K562 (cell line): ENCODE measurements around the gene TPK1. TPM values are rescaled to one million over a fixed set of nuclear protein-coding genes. Genes with fewer than 3 reads are reported as not detected.

Experiments
- ASH1L ChIP-seq: fragments of 450-650 bp; IDR thresholded peaks from 2 replicates; pipeline ENCODE4 v1.6.1; 2018; ENCODE audit warnings: borderline replicate concordance, mild to moderate bottlenecking, low read depth; ENCODE audit not compliant: partially characterized antibody
- CAMTA2 ChIP-seq: fragments of 250-450 bp; sonication (Bioruptor Pico); conservative IDR thresholded peaks from 2 replicates; pipeline ENCODE4 v1.5.1; 2022
- ETS2 ChIP-seq: IDR thresholded peaks from 2 replicates; pipeline ENCODE4 v1.6.1; 2016; ENCODE audit warnings: borderline replicate concordance, missing genetic modification characterization, mild to moderate bottlenecking, moderate library complexity, missing compliant biosample characterization; ENCODE audit not compliant: poor library complexity, severe bottlenecking
- FOXK1 ChIP-seq: sonication (generic); formaldehyde crosslinking; IDR thresholded peaks from 2 replicates; pipeline ENCODE4 v1.8.0; 2022; ENCODE audit warnings: missing genetic modification reagents, mild to moderate bottlenecking, borderline replicate concordance
- MYBL2 ChIP-seq, 2 experiments: fragments of 450-650 bp in 1 of 2; sonication (generic) in 1 of 2; formaldehyde crosslinking in 1 of 2; IDR thresholded peaks; 2 replicates each; pipeline versions ENCODE4 v1.6.1 to v1.8.1; 2017 to 2022; ENCODE audit warnings: borderline replicate concordance in 1 of 2, inconsistent platforms in 1 of 2, low read depth in 1 of 2, mild to moderate bottlenecking in 1 of 2, missing genetic modification reagents in 1 of 2, moderate library complexity in 1 of 2
- MYNN ChIP-seq, 2 experiments: sonication (generic); formaldehyde crosslinking in 1 of 2; IDR thresholded peaks; 2 replicates each; pipeline versions ENCODE4 v1.5.0 to v1.6.1; 2016 to 2020; ENCODE audit warnings: antibody characterized with exemption in 1 of 2, missing genetic modification reagents in 1 of 2
- NELFE ChIP-seq: IDR thresholded peaks from 2 replicates; pipeline ENCODE4 v1.6.1; 2011; ENCODE audit warnings: mild to moderate bottlenecking; ENCODE audit not compliant: insufficient read depth, insufficient read length
- RBFOX2 ChIP-seq: fragments of 200-400 bp; formaldehyde crosslinking; IDR thresholded peaks from 2 replicates; pipeline ENCODE4 v1.6.1; 2017; ENCODE audit warnings: low read depth, mild to moderate bottlenecking, low read length, moderate library complexity
- ZBTB12 ChIP-seq: fragments of 250-450 bp; sonication (Bioruptor Pico); IDR thresholded peaks from 2 replicates; pipeline ENCODE4 v1.4.0; 2020
- ZFPM2 ChIP-seq: fragments of 250-450 bp; sonication (Bioruptor Pico); IDR thresholded peaks from 2 replicates; pipeline ENCODE4 v1.5.1; 2022; ENCODE audit warnings: mild to moderate bottlenecking
- ZNF124 ChIP-seq: sonication (generic); formaldehyde crosslinking; IDR thresholded peaks from 2 replicates; pipeline ENCODE4 v1.8.1; 2022; ENCODE audit warnings: missing genetic modification reagents
- ZNF140 ChIP-seq: fragments of 250-450 bp; sonication (Bioruptor Pico); IDR thresholded peaks from 2 replicates; pipeline ENCODE4 v1.8.0; 2021; ENCODE audit warnings: moderate library complexity, mild to moderate bottlenecking, inconsistent platforms
- polyA plus RNA-seq, 8 experiments: library from polyadenylated mRNA; depleted of rRNA in 4 of 8; stranded (reverse) in 5 of 8; unstranded in 3 of 8; fragments of >200 nt; fragmentation: Nextera tagmentation in 2 of 8; fragmentation: Illumina TruSeq in 1 of 8; extraction: Ambion mirVana in 2 of 8; extraction: Trizol in 1 of 8; gene quantifications; 2 replicates each; pipeline versions ENCODE4 v1.2.1 to v1.2.3, GENCODE V29; 2011 to 2014; ENCODE audit warnings: inconsistent platforms in 1 of 8, missing spikeins in 1 of 8
- total RNA-seq, 7 experiments: library from RNA; depleted of rRNA in 6 of 7; stranded (reverse); fragments of >200 nt in 6 of 7; fragmentation: Illumina TruSeq in 2 of 7; extraction: Trizol in 2 of 7; gene quantifications; 2 replicates each; pipeline versions ENCODE4 v1.2.1 to v1.2.3, GENCODE V29; 2011 to 2021; ENCODE audit warnings: low replicate concordance in 1 of 7
- TF ChIP-seq, protein P1 (sequence below): fragments of 450-650 bp; IDR thresholded peaks from 2 replicates; pipeline ENCODE4 v1.6.1; 2016; ENCODE audit warnings: low read depth
- TF ChIP-seq, protein P2 (sequence below): fragments of 450-650 bp; IDR thresholded peaks from 2 replicates; pipeline ENCODE4 v1.7.1; 2018; ENCODE audit warnings: mild to moderate bottlenecking, low read depth; ENCODE audit not compliant: partially characterized antibody

Gene TPK1
- total and polyA plus RNA-seq, 9 of the 15 experiments (the other 6 are each of a cell fraction or from before 2014, with no cell fraction given), result 5.1 to 16.2 (median 9.2) TPM

GRCh38 chr7:144835652-144836544, at the start of gene TPK1 (continued):
- TF ChIP-seq, protein P1, sequence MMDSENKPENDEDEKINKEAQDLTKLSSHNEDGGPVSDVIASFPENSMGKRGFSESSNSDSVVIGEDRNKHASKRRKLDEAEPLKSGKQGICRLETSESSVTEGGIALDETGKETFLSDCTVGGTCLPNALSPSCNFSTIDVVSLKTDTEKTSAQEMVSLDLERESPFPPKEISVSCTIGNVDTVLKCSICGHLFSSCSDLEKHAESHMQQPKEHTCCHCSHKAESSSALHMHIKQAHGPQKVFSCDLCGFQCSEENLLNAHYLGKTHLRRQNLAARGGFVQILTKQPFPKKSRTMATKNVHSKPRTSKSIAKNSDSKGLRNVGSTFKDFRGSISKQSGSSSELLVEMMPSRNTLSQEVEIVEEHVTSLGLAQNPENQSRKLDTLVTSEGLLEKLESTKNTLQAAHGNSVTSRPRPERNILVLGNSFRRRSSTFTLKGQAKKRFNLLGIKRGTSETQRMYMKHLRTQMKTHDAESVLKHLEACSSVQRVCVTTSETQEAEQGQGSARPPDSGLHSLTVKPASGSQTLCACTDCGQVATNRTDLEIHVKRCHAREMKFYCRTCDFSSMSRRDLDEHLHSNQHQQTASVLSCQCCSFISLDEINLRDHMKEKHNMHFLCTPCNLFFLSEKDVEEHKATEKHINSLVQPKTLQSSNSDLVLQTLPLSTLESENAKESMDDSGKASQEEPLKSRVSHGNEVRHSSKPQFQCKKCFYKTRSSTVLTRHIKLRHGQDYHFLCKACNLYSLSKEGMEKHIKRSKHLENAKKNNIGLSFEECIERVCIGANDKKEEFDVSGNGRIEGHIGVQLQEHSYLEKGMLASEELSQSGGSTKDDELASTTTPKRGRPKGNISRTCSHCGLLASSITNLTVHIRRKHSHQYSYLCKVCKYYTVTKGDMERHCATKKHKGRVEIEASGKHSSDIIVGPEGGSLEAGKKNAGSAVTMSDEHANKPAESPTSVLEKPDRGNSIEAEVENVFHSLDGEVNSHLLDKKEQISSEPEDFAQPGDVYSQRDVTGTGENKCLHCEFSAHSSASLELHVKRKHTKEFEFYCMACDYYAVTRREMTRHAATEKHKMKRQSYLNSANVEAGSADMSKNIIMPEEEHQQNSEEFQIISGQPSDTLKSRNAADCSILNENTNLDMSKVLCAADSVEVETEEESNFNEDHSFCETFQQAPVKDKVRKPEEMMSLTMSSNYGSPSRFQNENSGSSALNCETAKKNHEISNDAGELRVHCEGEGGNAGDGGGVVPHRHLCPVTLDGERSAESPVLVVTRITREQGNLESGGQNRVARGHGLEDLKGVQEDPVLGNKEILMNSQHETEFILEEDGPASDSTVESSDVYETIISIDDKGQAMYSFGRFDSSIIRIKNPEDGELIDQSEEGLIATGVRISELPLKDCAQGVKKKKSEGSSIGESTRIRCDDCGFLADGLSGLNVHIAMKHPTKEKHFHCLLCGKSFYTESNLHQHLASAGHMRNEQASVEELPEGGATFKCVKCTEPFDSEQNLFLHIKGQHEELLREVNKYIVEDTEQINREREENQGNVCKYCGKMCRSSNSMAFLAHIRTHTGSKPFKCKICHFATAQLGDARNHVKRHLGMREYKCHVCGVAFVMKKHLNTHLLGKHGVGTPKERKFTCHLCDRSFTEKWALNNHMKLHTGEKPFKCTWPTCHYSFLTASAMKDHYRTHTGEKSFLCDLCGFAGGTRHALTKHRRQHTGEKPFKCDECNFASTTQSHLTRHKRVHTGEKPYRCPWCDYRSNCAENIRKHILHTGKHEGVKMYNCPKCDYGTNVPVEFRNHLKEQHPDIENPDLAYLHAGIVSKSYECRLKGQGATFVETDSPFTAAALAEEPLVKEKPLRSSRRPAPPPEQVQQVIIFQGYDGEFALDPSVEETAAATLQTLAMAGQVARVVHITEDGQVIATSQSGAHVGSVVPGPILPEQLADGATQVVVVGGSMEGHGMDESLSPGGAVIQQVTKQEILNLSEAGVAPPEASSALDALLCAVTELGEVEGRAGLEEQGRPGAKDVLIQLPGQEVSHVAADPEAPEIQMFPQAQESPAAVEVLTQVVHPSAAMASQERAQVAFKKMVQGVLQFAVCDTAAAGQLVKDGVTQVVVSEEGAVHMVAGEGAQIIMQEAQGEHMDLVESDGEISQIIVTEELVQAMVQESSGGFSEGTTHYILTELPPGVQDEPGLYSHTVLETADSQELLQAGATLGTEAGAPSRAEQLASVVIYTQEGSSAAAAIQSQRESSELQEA, result no peak
- TF ChIP-seq ZFPM2 (CRISPR knock-in tag) (no peak), ETS2 (tag) (no peak), ASH1L (peak; percentile 49), MYNN (IDR thresholded peaks at IDR 0.05) (peak; percentile 64; the same call in 1 of the 2 replicates), MYNN (CRISPR knock-in tag; IDR thresholded peaks at IDR 0.05) (no peak), ZBTB12 (CRISPR knock-in tag) (no peak), ZNF124 (CRISPR knock-in tag) (0 out of 2 replicates have a peak, but pooled peaks have one; percentile 55), NELFE (no peak), FOXK1 (CRISPR knock-in tag) (no peak), MYBL2 (IDR thresholded peaks at IDR 0.05; ENCODE audit: low read depth) (no peak), MYBL2 (CRISPR knock-in tag; IDR thresholded peaks at IDR 0.05; ENCODE audit: borderline replicate concordance) (no peak), ZNF140 (CRISPR knock-in tag) (no peak), CAMTA2 (CRISPR knock-in tag) (no peak), RBFOX2 (peak; percentile 99)
- TF ChIP-seq, protein P2, sequence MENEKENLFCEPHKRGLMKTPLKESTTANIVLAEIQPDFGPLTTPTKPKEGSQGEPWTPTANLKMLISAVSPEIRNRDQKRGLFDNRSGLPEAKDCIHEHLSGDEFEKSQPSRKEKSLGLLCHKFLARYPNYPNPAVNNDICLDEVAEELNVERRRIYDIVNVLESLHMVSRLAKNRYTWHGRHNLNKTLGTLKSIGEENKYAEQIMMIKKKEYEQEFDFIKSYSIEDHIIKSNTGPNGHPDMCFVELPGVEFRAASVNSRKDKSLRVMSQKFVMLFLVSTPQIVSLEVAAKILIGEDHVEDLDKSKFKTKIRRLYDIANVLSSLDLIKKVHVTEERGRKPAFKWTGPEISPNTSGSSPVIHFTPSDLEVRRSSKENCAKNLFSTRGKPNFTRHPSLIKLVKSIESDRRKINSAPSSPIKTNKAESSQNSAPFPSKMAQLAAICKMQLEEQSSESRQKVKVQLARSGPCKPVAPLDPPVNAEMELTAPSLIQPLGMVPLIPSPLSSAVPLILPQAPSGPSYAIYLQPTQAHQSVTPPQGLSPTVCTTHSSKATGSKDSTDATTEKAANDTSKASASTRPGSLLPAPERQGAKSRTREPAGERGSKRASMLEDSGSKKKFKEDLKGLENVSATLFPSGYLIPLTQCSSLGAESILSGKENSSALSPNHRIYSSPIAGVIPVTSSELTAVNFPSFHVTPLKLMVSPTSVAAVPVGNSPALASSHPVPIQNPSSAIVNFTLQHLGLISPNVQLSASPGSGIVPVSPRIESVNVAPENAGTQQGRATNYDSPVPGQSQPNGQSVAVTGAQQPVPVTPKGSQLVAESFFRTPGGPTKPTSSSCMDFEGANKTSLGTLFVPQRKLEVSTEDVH, result no peak
